ENCODE measurements around the gene RAP1A.
A peak's percentile ranks its signal among the peaks of the same experiment; 100 is the strongest.
"Not testable (repeated sequence)": the region's sequence is repeated elsewhere in the genome, so short reads cannot be mapped to it uniquely, and the experiment has no call there.

The RAP1A gene

DNA sequence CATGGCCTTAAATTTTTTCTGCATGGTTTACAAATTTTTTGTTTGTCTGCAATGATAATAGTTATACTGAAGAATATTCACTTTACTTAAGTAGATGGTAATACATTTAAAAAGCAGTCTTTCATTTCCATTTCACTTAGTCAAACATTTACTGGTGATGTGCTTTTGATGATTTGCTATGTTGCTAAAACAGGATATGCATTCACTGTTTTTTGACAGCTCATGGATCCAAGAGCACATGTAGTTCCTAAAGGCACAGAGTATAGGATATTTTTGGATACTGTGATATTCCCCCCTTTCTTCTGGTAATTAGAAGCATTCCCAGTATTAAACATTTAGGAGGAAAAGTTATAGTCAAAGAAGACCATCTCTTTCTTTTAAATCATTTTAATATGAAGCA is 45.9 kb downstream of the RAP1A start:
- DNase-seq (ENCODE audit: low spot score) = no peak

DNA sequence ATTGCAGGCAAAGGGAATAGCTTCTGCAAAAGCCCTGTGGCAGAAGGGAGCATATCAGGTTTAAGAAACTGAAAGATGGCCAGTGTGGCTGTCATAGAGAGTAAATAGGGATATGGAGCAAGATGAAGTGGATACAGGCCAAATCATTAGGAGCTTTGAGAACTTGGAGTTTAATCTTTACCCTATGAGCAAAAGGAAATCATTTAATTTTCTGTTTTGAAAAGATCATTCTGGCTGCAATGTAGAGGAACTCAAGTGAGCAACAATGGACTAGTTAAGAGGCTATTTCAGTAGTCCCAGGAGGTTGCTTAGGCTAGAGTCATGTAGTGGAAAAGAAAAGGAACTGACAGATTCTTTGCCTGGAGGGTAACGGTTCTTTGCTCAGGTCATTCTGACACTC is 47.2 kb downstream of the RAP1A start:
- no peak for DNase-seq (ENCODE audit: low spot score)

DNA sequence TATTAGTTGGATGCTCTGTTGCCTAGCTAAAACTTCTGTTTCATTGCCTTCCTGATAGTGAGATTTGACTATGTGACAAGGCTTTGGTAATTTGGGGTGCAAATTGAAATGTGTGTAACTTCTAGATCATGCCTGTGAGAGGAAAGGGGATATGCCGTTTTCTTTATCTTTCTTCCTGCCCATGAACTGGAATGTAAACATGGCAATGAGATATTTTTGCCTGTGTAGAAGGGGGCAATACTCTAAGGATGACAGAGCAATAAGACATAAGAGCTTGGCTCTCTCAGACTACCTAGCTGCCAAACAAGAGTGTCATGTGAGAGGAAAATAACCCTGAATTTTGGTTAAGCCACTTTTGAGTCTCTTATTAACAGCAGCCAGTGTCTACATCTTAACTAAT is 49.7 kb downstream of the RAP1A start:
- DNase-seq (ENCODE audit: low spot score) = peak; percentile 16

- DNase-seq (ENCODE audit: low spot score) = no peak
Measured at GRCh38 chr1:111671852-111672251, 52.3 kb downstream of the RAP1A start.

GRCh38 chr1:111672331-111672730 is 52.7 kb downstream of the RAP1A start:
- peak; percentile 50 for DNase-seq (ENCODE audit: low spot score)

- DNase-seq (ENCODE audit: low spot score) = no peak
Measured at GRCh38 chr1:111677604-111678003, 58.0 kb downstream of the RAP1A start.

- no peak for DNase-seq (ENCODE audit: low spot score)
Measured at GRCh38 chr1:111679541-111679940, 60.0 kb downstream of the RAP1A start.

- not testable (repeated sequence) for DNase-seq (ENCODE audit: low spot score)
Measured at GRCh38 chr1:111680212-111680800, 60.7 kb downstream of the RAP1A start.

GRCh38 chr1:111685293-111686153 is 65.9 kb downstream of the RAP1A start:
- not testable (repeated sequence) for DNase-seq (ENCODE audit: low spot score)

GRCh38 chr1:111690306-111690617 is 70.7 kb downstream of the RAP1A start:
- DNase-seq (ENCODE audit: low spot score) = peak; percentile 73

GRCh38 chr1:111691886-111692285 is 72.3 kb downstream of the RAP1A start:
- no peak for DNase-seq (ENCODE audit: low spot score)

- no peak for DNase-seq (ENCODE audit: low spot score)
Measured at GRCh38 chr1:111695801-111696200, 76.2 kb downstream of the RAP1A start.

GRCh38 chr1:111696330-111696729 is 76.7 kb downstream of the RAP1A start:
- DNase-seq (ENCODE audit: low spot score) = no peak

DNA sequence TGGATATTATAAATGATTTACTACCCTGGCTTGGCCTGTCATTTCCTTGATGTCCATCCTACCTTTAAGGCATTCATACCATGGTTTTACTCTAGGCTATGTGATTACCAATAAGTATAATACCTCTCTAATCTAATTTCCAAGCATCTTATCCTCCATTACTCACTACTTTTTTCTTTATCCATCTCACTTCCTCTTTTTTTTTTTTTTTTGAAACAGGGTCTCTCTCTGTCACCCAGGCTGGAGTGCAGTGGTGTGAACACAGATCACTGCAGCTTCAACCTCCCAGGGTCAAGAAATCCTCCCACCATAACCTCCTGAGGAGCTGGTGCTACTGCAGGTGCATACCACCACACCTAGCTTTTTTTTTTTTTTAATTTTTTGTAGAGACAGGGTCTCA is 79.7 kb downstream of the RAP1A start:
- DNase-seq (ENCODE audit: low spot score) = no peak

DNA sequence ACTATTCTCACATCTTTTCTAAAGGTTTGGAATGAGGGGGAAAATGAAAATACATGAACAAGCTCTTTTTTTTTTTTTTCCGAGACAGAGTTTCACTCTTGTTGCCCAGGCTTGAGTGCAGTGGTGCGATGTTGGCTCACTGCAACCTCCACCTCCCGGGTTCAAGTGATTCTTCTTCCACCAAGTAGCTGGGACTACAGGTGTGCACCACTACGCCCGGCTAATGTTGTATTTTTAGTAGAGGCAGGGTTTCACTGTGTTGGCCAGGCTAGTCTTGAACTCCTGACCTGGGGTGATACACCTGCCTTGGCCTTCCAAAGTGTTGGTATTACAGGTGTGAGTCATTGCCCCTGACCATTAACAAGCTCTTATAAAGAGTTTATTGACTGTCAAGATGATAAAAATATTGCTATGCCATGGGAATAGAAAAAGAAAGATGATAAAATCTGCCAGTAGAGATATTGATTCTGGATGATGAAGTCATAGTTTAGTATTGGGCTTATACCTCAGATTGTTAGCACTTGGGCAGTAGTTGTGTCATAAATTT is 83.0 kb downstream of the RAP1A start:
- DNase-seq (ENCODE audit: low spot score) = no peak

DNA sequence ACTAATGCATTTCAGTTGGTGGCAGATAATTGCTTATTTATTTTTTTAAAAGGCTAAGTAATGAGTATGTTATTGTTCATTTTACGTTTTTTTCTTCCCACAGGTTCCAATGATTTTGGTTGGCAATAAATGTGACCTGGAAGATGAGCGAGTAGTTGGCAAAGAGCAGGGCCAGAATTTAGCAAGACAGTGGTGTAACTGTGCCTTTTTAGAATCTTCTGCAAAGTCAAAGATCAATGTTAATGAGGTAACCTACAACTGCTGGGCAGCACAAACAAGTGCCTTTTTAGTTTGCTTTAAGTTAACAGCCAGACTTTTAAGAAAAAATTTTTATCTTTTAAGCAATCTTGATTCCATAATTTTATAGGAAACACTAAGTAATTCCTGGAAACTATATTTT is 84.7 kb downstream of the RAP1A start:
- no peak for DNase-seq (ENCODE audit: low spot score)

DNA sequence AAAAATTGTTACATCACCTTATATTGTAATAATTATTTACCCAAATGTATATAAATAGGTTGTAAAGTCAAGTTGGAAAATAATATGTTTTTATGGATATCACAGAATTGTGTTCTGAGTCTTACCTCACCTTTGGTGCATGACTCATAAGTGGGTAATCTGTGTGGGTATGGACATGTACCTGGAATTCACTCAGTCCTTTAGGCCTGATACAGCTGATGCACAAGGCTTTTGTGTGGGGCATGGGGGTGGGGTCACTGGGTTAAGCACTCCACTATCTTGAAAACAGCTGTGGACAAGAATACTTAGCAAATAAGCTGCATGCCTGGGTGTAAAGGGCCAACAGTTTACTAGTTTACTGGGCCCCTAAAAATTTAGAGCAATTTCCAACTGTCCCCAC is 85.2 kb downstream of the RAP1A start:
- no peak for DNase-seq (ENCODE audit: low spot score)

- DNase-seq (ENCODE audit: low spot score) = no peak
Measured at GRCh38 chr1:111705841-111706240, 86.3 kb downstream of the RAP1A start.

DNA sequence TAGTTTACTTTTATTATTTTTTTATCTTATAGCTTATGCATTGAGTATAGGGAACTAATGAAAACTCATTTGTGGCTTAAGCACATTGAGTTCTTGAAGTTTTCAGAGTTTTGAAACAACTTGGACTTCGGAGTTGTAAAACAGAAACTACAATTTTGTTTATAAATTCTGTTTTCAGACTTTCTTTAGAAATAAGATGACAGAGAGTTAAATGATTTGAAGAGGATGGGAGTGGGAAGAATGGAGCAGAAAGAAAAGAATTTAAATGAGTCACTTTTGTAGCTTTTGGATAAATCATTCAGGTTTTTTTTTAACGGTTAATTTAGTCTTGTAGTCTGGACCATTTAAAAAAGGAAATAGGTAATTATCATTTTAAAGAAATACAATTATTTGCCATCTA is 87.3 kb downstream of the RAP1A start:
- peak; percentile 25 for DNase-seq (ENCODE audit: low spot score)

GRCh38 chr1:111707906-111708305 is 88.3 kb downstream of the RAP1A start:
- DNase-seq (ENCODE audit: low spot score) = no peak

GRCh38 chr1:111709986-111710385 is 90.4 kb downstream of the RAP1A start:
- no peak for DNase-seq (ENCODE audit: low spot score)

- no peak for DNase-seq (ENCODE audit: low spot score)
Measured at GRCh38 chr1:111716333-111716732, 96.7 kb downstream of the RAP1A start.

DNA sequence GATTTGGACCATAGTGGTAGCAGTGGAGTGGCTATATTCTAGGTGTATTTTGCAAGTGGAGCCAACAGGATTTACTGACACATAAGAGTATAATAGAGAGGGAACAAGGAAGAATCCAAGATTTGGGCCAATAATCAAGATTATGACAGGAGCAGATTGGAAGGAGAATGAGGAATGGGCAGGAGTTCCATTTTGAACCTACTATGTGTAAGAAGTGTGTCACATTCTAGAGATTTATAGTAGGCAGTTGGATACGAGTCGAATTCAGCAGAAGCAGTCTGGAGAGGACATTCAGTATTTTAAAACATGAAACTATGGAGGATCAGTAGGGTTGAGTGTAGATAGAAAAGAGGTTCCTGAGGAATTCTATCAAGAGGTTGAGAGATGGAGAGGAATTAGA is 97.9 kb downstream of the RAP1A start:
- no peak for DNase-seq (ENCODE audit: low spot score)

DNA sequence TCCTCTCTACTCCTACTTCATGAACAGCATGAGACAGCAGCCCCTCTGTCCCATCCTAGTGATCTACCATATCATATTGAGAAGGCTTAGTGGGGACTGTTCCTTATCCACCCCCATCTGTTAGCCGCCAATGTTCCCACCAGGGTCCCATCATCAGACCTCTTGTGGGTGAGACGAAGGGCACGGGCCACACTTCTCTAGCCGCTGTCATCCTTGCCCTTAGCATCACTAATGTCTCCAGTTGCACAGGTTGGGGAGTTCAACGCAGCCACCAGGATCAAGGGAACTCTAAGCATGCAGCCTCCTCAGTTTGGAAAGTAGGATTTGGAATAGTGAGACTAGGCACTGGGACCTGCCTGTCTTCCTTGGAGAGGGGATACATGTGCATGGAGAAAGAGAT is 99.5 kb downstream of the RAP1A start:
- no peak for DNase-seq (ENCODE audit: low spot score)
